SK-N-MC (cell line): ENCODE data around the gene DPYD.

ENCODE experiments used
- DNase-seq: peaks from one replicate; pipeline ENCODE4 v3.0.0-alpha.2; 2011; ENCODE audit warnings: low read depth, low spot score
- H3K27ac ChIP-seq: fragments of 200-600 bp; sonication (generic); 2 replicates; pipeline ENCODE4 v1.5.1; 2016; ENCODE audit warnings: mixed run types
- H3K36me3 ChIP-seq: fragments of 200-600 bp; sonication (generic); 2 replicates; pipeline ENCODE4 v1.6.1; 2017; ENCODE audit warnings: antibody characterized with exemption, low read length, mixed read lengths; ENCODE audit not compliant: insufficient read depth
- H3K4me3 ChIP-seq: fragments of 200-600 bp; sonication (generic); 2 replicates; pipeline ENCODE4 v1.5.1; 2016
- H3K9ac ChIP-seq: fragments of 200-600 bp; sonication (generic); 2 replicates; pipeline ENCODE4 v1.8.0; 2017; ENCODE audit warnings: mixed run types, mixed read lengths; ENCODE audit not compliant: insufficient read length
- H3K9me3 ChIP-seq: fragments of 200-600 bp; sonication (generic); 2 replicates; pipeline ENCODE4 v1.6.1; 2017; ENCODE audit warnings: low read depth, mild to moderate bottlenecking, antibody characterized with exemption, low read length, moderate library complexity, mixed read lengths
- EZH2 ChIP-seq: fragments of 200-600 bp; sonication (generic); IDR thresholded peaks from one replicate; pipeline ENCODE4 v1.6.1; 2017; ENCODE audit warnings: antibody characterized with exemption
- FOXP2 ChIP-seq: optimal IDR thresholded peaks from 2 replicates; pipeline ENCODE3; 2011; ENCODE audit warnings: mild to moderate bottlenecking, moderate library complexity; ENCODE audit not compliant: insufficient read depth; ENCODE audit errors: extremely low read length, control extremely low read depth
- POLR2AphosphoS5 ChIP-seq: IDR thresholded peaks from 2 replicates; pipeline ENCODE4 v1.6.1; 2012; ENCODE audit warnings: mild to moderate bottlenecking, low read depth, low read length, borderline replicate concordance

DPYD gene

DNA sequence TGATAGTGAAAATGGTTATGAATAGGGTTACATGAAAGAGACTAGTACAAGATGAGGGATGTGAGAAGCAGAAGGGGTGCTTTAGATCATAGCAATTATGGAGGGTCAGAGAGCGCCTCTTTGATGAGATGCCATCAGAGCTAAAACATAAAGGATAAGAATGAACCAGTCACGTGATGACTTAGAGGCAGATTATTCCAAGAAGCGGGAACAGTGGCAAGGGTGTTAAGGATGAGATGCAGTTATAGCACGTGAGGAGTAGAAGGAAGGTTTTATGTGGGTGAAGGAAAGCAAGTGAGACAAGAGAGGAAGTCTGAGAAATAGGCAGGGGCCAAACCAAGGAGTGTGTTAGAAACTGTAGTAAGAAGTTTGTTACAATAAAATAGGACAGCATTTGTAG, 360.1 kb downstream of the DPYD start:
- no peak for TF ChIP-seq EZH2
- no peak for TF ChIP-seq POLR2AphosphoS5
- TF ChIP-seq FOXP2, result no peak
- no peak for DNase-seq
- no peaks in the 10 kb centered on the region for H3K9me3 ChIP-seq
- no peak overlapping the region for H3K4me3 ChIP-seq
- no peaks in the 10 kb centered on the region for H3K36me3 ChIP-seq
- H3K9ac ChIP-seq, result no peak overlapping the region
- H3K27ac ChIP-seq, result no peak overlapping the region

DNA sequence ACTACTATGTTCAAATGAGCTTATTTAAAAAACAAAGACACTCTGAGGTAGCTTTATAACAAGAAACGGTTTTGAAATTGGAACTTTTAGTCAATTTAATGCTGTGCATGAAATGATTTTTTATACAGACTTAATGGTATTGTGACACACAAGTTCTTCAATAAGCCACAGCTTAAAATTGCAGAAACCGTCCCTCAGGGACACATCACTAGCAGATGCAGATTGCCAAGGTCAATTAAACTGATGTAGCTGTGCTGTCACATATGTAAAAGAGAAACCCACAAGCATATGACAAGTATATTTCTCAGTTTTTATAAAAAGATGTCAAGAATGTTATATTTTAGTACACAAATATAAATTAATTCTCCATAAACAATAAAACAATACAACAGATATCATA, 366.9 kb downstream of the DPYD start:
- no peak overlapping the region for H3K27ac ChIP-seq
- no peak overlapping the region for H3K4me3 ChIP-seq
- no peaks in the 10 kb centered on the region for H3K9me3 ChIP-seq
- no peak overlapping the region for H3K9ac ChIP-seq
- no peaks in the 10 kb centered on the region for H3K36me3 ChIP-seq
- DNase-seq, result no peak
- TF ChIP-seq FOXP2 (no peak), POLR2AphosphoS5 (no peak), EZH2 (no peak)

DNA sequence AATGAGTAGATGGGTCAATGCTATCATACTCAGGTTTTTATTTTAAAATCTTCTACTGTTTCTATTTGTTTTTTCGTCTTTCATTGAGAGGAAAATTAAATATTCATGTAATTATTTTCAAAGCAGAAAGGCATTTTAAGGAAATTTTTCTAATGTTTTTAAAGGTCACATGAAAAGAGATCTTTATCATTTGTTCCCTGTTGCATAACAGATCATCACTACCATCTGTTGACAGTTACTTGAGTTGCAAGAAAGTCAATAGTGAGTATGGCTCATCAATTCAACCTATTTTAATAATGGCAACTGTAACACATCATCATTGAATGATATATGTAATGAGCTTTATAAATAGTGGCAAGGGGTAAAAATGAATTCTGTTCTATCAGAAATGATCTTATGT, 369.7 kb downstream of the DPYD start:
- H3K36me3 ChIP-seq, result no peaks in the 10 kb centered on the region
- no peak for DNase-seq
- no peak overlapping the region for H3K4me3 ChIP-seq
- no peak overlapping the region for H3K27ac ChIP-seq
- TF ChIP-seq POLR2AphosphoS5 (no peak), FOXP2 (no peak), EZH2 (no peak)
- no peaks in the 10 kb centered on the region for H3K9me3 ChIP-seq
- no peak overlapping the region for H3K9ac ChIP-seq

DNA sequence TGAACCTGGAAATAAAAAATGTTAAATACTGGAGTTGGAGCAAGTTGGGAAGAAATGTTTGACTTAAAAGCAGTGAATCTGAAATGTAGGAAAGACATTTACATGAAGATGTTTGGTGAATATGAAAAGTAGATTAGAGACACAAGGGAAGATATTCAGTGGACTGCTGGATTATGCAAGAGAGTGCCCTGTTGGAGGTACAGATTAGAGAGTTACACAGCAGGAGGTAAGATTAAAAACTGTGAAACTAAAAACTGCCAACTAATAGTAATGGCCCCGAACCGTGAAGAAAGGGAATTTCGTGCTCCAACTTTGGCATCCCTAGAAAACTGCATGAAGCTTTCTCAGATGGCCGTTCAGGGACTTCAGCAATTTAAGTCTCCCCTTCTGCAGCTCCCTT, 375.4 kb downstream of the DPYD start:
- H3K4me3 ChIP-seq, result no peak overlapping the region
- H3K9ac ChIP-seq, result no peak overlapping the region
- no peak overlapping the region for H3K27ac ChIP-seq
- peak; percentile 30 for DNase-seq
- H3K36me3 ChIP-seq, result no peaks in the 10 kb centered on the region
- no peak for TF ChIP-seq POLR2AphosphoS5
- no peak for TF ChIP-seq EZH2
- no peak for TF ChIP-seq FOXP2
- no peaks in the 10 kb centered on the region for H3K9me3 ChIP-seq

DNA sequence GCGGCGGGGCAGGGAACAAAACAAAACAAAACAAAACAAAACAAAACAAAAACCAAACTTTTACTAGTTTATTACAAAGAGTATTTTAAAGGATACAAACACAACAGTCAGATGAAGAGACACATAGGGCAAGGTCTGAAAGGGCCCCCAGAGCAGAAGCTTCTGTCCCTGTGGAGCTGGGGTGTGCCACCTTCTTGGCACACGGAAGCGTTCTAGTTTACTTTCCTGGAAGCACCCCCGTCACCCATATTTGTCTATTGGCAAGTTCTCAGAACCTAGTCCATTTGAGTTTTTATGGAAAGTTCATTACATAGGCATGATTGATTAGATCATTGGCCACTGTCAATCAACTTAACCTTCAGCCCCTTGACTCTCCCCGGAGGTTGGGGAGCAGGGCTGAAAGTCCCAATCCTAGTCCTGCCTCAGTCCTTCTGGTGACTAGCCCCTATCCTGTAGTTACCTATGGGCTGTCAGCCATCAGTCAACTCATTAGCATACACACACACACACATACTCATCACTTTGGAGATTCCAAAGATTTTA, 380.4 kb downstream of the DPYD start:
- no peak for DNase-seq
- TF ChIP-seq POLR2AphosphoS5, result no peak
- no peak for TF ChIP-seq EZH2
- no peak for TF ChIP-seq FOXP2
- no peak overlapping the region for H3K4me3 ChIP-seq
- no peaks in the 10 kb centered on the region for H3K36me3 ChIP-seq
- no peak overlapping the region for H3K9ac ChIP-seq
- no peaks in the 10 kb centered on the region for H3K9me3 ChIP-seq
- H3K27ac ChIP-seq, result no peak overlapping the region

DNA sequence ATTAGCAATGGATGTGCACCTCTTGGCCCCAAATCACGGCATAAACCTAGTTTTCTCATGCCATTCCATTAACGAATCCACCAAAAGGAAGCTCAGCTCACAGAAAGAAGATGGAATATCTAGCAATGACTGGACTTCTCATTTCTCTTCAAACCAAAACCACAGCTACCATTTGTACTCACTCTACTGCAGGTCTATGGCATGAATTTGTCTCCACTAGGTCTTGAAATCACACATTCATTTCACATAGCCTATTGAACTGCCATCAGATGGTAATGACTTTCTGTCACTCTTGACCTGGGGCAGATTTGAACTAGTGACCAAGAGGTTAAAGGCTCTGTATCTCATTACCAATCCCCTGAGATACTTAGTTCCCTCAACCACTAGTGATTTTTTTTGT, 382.7 kb downstream of the DPYD start:
- Histone ChIP-seq H3K27ac (no peak overlapping the region), H3K4me3 (no peak overlapping the region), H3K9ac (no peak overlapping the region), H3K36me3 (no peaks in the 10 kb centered on the region), H3K9me3 (no peaks in the 10 kb centered on the region)
- no peak for TF ChIP-seq FOXP2
- no peak for TF ChIP-seq EZH2
- no peak for TF ChIP-seq POLR2AphosphoS5
- no peak for DNase-seq

DNA sequence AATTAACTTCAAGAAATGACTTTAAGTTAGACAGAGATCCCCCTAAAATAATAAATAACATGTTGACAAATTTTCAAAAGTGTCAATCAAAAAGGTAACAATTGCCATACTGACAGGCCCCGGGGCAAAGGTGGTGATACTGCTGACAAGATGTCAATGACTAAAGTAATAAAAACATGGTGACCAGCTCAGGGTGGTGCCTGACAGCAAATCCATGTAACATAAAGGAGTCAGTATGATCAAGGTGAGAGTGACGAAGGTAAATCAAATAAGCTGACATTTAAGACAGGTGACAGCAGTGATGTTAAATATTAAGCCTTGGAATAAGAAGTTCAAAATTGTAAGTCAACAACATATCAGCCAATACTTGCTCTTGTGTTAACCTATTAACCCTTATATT, 387.5 kb downstream of the DPYD start:
- DNase-seq, result no peak
- Histone ChIP-seq H3K36me3 (no peaks in the 10 kb centered on the region), H3K4me3 (no peak overlapping the region), H3K9ac (no peak overlapping the region), H3K27ac (no peak overlapping the region), H3K9me3 (no peaks in the 10 kb centered on the region)
- TF ChIP-seq FOXP2, result no peak
- TF ChIP-seq EZH2, result no peak
- no peak for TF ChIP-seq POLR2AphosphoS5

DNA sequence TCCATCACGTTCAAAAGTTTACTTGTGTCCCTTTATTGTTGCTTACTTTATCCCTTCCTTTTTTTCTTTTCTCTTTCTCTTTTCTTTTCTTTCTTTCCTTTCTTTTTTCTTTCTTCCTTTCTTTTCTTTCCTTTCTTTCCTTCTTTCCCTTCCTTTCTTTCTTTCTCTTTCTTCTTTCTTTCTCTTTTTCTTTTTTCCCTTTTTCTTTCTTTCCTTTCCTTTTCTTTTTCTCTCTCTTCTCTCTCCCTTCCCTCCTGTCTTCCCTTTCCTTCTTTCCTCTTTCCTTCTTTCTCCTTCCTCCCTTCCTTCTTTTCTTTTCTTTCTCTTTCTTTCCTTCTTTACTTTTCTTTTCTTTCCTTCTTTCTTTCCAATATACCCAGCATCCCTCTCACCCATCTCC, 391.2 kb downstream of the DPYD start:
- Histone ChIP-seq H3K4me3 (no peak overlapping the region), H3K27ac (no peak overlapping the region), H3K9me3 (no peaks in the 10 kb centered on the region), H3K36me3 (no peaks in the 10 kb centered on the region), H3K9ac (no peak overlapping the region)
- no peak for DNase-seq
- TF ChIP-seq EZH2 (no peak), FOXP2 (no peak), POLR2AphosphoS5 (no peak)

DNA sequence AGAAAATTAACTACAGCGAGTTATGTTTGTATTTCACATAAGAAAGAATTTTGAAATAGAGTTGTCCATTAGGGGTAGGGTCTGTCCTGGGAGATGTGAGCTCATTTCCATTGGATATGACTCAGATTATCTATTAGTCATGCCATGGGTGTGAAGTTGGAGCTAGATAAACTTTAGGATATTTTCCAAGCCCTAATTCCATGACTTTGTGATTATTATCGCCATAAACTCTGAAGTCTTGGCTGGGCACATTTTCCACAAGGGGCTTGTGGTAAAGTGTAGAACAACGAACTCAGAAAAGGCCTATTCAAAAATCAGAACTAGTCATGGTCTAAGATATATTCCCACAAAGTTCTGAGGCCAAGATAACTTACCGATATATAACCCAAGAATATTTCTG, 396.6 kb downstream of the DPYD start:
- DNase-seq, result no peak
- H3K9me3 ChIP-seq, result no peaks in the 10 kb centered on the region
- no peaks in the 10 kb centered on the region for H3K36me3 ChIP-seq
- H3K9ac ChIP-seq, result no peak overlapping the region
- no peak overlapping the region for H3K4me3 ChIP-seq
- TF ChIP-seq FOXP2, result no peak
- TF ChIP-seq POLR2AphosphoS5, result no peak
- TF ChIP-seq EZH2, result no peak
- no peak overlapping the region for H3K27ac ChIP-seq
